ENCODE measurements around the gene NEK9.
"Not testable (repeated sequence)": the region's sequence is repeated elsewhere in the genome, so short reads cannot be mapped to it uniquely, and the experiment has no call there.

NEK9 gene

GRCh38 chr14:75126679-75127473, at the start of gene NEK9:
NEK9 (minus strand) TSS chr14:75127048; CDS start chr14:75126921, 127 bp downstream.
- peak; percentile 89 for DNase-seq (ENCODE audit: low spot score)

GRCh38 chr14:75176142-75176820, 49.4 kb upstream of the NEK9 start, which contains the start of gene TMED10:
TMED10 (minus strand) TSS chr14:75176612; CDS start chr14:75176579, 33 bp downstream.
- DNase-seq (ENCODE audit: low spot score): peak; percentile 89

- no peak for DNase-seq (ENCODE audit: low spot score)
These were observed 48.9 kb upstream of the NEK9 start for GRCh38 chr14:75175677-75176141.

- no peak for DNase-seq (ENCODE audit: low spot score)
These were observed 47.2 kb upstream of the NEK9 start for GRCh38 chr14:75174066-75174465.

GRCh38 chr14:75170772-75171171, 43.9 kb upstream of the NEK9 start:
- DNase-seq (ENCODE audit: low spot score): no peak

- DNase-seq (ENCODE audit: low spot score): no peak
These were observed 41.9 kb upstream of the NEK9 start for GRCh38 chr14:75168586-75169335.

- no peak for DNase-seq (ENCODE audit: low spot score)
These were observed 40.5 kb upstream of the NEK9 start for GRCh38 chr14:75167325-75167724.

GRCh38 chr14:75165586-75166391, 38.9 kb upstream of the NEK9 start:
- DNase-seq (ENCODE audit: low spot score): no peak

GRCh38 chr14:75164809-75165208, 38.0 kb upstream of the NEK9 start:
- DNase-seq (ENCODE audit: low spot score): no peak

GRCh38 chr14:75163677-75164076, 36.8 kb upstream of the NEK9 start:
- DNase-seq (ENCODE audit: low spot score): no peak

GRCh38 chr14:75162631-75163030, 35.8 kb upstream of the NEK9 start:
- no peak for DNase-seq (ENCODE audit: low spot score)

GRCh38 chr14:75158843-75159614, 32.2 kb upstream of the NEK9 start:
- DNase-seq (ENCODE audit: low spot score): no peak

GRCh38 chr14:75156901-75157300, 30.1 kb upstream of the NEK9 start:
- no peak for DNase-seq (ENCODE audit: low spot score)

- DNase-seq (ENCODE audit: low spot score): no peak
These were observed 29.3 kb upstream of the NEK9 start for GRCh38 chr14:75156111-75156510.

GRCh38 chr14:75155169-75155568, 28.3 kb upstream of the NEK9 start:
- DNase-seq (ENCODE audit: low spot score): no peak

GRCh38 chr14:75153295-75153694, 26.4 kb upstream of the NEK9 start:
- no peak for DNase-seq (ENCODE audit: low spot score)

- DNase-seq (ENCODE audit: low spot score): no peak
These were observed 25.0 kb upstream of the NEK9 start for GRCh38 chr14:75151851-75152250.

GRCh38 chr14:75150637-75151036, 23.8 kb upstream of the NEK9 start:
- not testable (repeated sequence) for DNase-seq (ENCODE audit: low spot score)

- no peak for DNase-seq (ENCODE audit: low spot score)
These were observed 23.3 kb upstream of the NEK9 start for GRCh38 chr14:75150150-75150549.

GRCh38 chr14:75147423-75148071, 20.7 kb upstream of the NEK9 start:
- DNase-seq (ENCODE audit: low spot score): no peak

Data from LoVo (cell line).